Epithelial cell of proximal tubule (primary cell): ENCODE measurements around the gene PRDM16. TPM values are rescaled to one million over a fixed set of nuclear protein-coding genes. Genes with fewer than 3 reads are reported as not detected.

Source experiments
- DNase-seq: peaks from one replicate; pipeline ENCODE4 v3.0.0-alpha.2; 2011; ENCODE audit warnings: low read depth
- H3K4me3 ChIP-seq: 2 replicates; pipeline ENCODE4 v1.5.1; 2011; ENCODE audit warnings: low read depth, mild to moderate bottlenecking, low read length
- total RNA-seq: library from RNA; depleted of rRNA; stranded (reverse); fragments of >200 nt; gene quantifications from 2 replicates; pipeline ENCODE4 v1.2.3, GENCODE V29; 2015
- TF ChIP-seq, protein P1 (sequence below): conservative IDR thresholded peaks from 2 replicates; pipeline ENCODE4 v1.5.1; 2012; ENCODE audit warnings: low read depth, mild to moderate bottlenecking, low read length

The PRDM16 gene
- total RNA-seq, 1 donor from 2014 or later, result 0.06 TPM

DNA sequence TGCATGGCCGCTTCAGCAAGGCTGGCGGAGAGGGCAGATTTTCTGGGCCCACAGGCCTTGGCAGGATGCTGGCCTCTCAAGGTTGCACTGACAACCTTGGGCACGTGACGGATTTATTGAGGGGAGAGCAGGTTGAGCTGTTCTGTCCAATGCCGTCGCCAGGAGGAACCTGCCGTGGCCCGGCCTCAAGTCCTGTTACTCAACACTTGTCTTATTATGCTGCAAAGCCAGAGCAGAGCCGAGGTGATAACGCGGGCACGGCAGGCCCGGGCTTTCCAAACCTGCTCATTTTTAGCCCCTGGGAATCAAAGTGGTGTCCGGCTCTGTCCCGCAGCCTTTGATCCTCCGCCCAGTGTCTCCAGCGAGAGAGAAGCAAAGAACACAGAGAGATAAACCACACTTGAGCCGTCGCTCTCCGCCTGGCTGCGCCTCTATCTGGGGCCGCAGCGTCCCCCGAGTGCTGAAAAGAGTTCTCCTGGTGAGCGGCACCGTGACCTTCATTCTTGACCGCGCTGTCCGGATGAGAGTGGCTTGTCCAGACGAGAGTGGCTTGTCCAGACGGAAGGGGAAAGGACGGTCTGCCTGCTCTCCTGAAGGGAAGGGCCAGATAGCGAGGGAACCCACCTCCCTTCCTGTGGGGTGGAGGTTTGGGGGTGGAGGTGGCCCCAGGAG, 223.2 kb downstream of the PRDM16 start:
- no peak for DNase-seq
- TF ChIP-seq, protein P1, sequence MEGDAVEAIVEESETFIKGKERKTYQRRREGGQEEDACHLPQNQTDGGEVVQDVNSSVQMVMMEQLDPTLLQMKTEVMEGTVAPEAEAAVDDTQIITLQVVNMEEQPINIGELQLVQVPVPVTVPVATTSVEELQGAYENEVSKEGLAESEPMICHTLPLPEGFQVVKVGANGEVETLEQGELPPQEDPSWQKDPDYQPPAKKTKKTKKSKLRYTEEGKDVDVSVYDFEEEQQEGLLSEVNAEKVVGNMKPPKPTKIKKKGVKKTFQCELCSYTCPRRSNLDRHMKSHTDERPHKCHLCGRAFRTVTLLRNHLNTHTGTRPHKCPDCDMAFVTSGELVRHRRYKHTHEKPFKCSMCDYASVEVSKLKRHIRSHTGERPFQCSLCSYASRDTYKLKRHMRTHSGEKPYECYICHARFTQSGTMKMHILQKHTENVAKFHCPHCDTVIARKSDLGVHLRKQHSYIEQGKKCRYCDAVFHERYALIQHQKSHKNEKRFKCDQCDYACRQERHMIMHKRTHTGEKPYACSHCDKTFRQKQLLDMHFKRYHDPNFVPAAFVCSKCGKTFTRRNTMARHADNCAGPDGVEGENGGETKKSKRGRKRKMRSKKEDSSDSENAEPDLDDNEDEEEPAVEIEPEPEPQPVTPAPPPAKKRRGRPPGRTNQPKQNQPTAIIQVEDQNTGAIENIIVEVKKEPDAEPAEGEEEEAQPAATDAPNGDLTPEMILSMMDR, result no peak
- H3K4me3 ChIP-seq, result no peak overlapping the region

DNA sequence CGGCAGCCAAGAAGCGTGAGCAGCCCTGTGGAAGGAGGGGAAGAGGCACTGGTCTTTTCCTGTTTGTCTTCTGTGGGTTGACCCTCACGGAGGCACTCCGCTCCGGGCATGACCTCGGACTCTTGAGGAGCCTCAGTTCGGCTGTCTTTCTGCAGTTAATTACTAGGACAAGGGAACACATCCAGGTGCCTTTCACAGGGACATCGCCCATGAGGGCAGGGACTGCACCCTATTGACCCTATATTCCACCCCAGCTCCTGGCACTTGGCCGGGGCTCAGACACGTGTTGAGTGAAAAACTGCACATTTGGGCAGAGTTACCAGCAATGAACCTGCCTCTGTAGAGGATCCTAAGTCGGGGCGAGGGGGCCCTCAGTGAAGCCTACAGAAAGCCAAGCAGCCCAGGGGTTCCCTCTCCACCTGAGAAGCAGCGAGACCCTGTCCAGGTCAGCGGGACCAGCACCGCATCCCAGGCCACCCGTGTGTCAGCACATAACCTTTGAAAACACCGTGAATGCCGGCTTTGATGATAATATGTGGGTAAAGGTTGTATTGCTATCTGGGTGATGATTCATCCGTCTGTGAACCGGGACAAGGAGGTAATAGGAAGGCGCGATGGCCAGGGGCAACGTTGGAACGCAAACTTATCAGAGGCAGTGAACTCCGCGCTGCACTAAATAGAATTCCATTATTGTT, 224.0 kb downstream of the PRDM16 start:
- no peak for DNase-seq
- TF ChIP-seq, protein P1, result no peak
- no peak overlapping the region for H3K4me3 ChIP-seq

DNA sequence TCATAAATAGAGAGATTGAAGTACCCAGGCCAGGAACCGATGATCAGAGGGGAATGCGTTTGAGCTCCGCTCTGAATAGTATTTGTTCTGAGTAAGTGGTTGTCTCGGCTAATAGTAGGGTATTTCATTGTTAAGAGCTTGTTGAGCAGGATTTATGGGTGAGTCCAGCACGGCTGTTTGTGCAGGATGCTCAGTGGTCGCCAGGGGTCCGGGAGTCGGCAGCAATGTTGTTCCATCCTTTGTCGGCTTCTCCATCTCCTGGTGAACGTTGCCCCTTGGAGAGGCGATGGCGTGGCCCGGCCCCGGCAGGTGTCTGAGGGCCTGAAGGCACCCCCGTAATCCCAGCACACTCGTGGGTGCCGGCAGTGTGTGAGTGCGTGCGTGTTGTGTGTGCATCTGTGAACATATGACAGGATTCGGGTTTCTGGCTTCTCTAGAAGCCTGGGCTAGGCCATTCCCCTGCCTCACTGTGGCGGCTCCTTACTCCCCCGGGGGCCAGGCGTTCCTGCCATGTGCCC, 224.6 kb downstream of the PRDM16 start:
- TF ChIP-seq, protein P1, result no peak
- H3K4me3 ChIP-seq, result no peak overlapping the region
- DNase-seq, result no peak

DNA sequence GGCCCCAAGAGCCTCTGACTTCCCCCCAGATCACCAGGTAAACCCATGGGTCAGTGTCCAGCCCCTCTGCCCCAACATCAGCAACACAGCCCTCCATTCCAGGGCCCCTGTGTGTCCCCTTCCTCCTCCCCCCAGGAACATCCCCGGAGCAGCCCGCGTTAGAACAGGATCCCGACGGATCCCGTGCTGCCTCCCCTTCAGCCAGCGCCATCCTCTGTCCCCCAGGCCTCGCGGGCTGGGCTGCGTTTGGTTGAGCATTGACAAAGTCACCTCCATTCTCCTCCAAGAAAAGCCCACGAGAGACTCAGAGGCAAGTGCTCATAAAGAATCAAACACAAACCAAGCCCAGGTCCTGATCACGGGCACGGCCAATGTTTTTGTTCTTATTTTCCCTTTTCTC, 225.4 kb downstream of the PRDM16 start:
- no peak for DNase-seq
- H3K4me3 ChIP-seq, result no peak overlapping the region
- TF ChIP-seq, protein P1, result no peak

DNA sequence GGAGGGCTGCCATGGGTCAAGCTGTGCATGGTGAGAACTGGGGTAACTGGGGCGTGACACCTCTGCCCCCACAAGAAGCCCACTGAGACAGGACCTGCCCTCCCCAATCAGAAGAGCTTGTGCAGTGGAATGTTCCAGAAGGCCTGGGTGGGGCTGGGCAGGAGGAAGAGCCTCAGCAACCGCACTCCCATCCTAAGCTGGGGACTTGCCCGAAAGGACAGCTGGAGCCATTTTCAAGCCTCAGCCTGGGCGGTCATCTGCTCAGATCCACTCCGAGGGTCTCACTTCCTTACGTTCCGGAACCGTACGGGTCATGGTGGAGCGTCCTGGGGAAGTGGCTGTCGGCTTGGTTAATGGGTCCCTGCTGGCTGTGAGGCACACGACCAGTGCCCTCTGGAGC, 226.8 kb downstream of the PRDM16 start:
- H3K4me3 ChIP-seq, result no peak overlapping the region
- DNase-seq, result no peak
- TF ChIP-seq, protein P1, result no peak

DNA sequence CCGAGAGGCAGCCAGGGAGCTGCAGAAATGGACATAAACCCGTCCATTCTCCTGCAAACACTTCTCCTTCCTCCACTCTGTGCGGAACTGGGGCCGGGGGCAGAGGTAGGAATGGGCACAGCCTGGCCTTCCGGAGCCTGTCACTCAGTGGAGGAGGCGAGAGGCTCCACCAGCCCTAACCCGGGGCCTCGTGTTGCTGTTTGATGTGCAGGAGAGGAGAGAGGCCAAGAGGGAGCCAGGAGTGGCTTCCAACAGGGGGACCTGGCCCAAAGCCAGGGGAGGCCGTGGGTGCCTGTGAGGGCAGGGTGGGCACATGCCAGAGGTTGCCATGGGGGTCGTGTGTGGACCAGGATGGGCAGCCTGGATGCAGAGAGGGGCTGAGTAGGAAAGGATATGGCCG, 227.3 kb downstream of the PRDM16 start:
- TF ChIP-seq, protein P1, result no peak
- H3K4me3 ChIP-seq, result no peak overlapping the region
- no peak for DNase-seq
